Erythroblast (primary cell): Measurements from ENCODE around the gene EMX2.

ENCODE experiments used
- GATA1 ChIP-seq: IDR thresholded peaks from 2 replicates; pipeline ENCODE4 v1.6.1; 2011; ENCODE audit warnings: low read depth, mild to moderate bottlenecking, control low read depth, low read length, moderate library complexity
- POLR2A ChIP-seq: IDR thresholded peaks from 2 replicates; pipeline ENCODE4 v1.6.1; 2011; ENCODE audit warnings: mild to moderate bottlenecking, low read length

DNA sequence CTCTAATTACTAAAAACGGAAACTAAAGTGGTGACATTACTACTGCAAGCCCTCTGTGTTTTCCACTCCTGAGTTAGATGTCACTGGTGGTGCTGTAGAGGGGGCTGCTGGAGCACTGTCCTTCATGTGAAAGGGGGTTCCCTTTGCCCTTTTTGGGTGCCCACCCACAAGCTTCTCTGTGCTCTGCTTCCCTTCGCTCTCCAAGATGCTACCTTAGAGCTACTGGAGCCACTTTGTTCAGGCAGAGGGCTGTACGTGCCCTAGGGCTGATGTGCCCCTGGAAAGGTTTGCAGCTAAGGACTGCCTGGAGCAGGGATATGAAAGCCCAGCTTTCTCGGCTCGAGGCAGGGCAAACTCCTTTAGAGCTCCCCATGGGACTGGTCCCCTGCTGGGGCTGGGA is 28.3 kb downstream of the EMX2 start:
- TF ChIP-seq POLR2A (no peak), GATA1 (no peak)
